HCT116 (cell line): ENCODE results near the gene AMBP. TPM values are rescaled to one million over a fixed set of nuclear protein-coding genes. Genes with fewer than 3 reads are reported as not detected.

Source experiments
- ATAC-seq: fragments of 200-7000 bp; cut with Tn5 transposase; 2 replicates; pipeline ENCODE4 v1.9.1; 2020; ENCODE audit warnings: mild to moderate bottlenecking, moderate library complexity
- BruUV-seq: library from RNA; stranded (reverse); fragments of 400-500 nt; replicated peaks from 2 replicates; lab custom pipeline; 2021; lab: Mats Ljungman, UMichigan
- CTCF ChIA-PET: fragments of 300-600 bp; sonication (Branson Sonifier 250); formaldehyde crosslinking; loops from one replicate; lab custom pipeline; 2021; ENCODE audit warnings: antibody characterized with exemption; lab: Charles Lee
- POLR2A ChIA-PET: fragments of 300-600, 350-600 bp; sonication (Branson Sonifier 250); formaldehyde crosslinking; loops from one replicate; lab custom pipeline; 2021; ENCODE audit warnings: antibody characterized with exemption; lab: Charles Lee
- RAD21 ChIA-PET, 2 experiments: fragments of 300-600 bp; sonication (Branson Sonifier 250); formaldehyde crosslinking; loops; one replicate each; lab custom pipeline; 2023; ENCODE audit warnings: low total read pairs in 2 of 2; ENCODE audit not compliant: uncharacterized antibody in 2 of 2, unreplicated experiment in 2 of 2, low non-redundant PET in 1 of 2; lab: Charles Lee
- DNase-seq: peaks from one replicate; pipeline ENCODE4 v3.0.0-alpha.2; 2010; ENCODE audit warnings: low read depth, low spot score
- H2AFZ ChIP-seq: fragments of 200-600 bp; shearing (Covaris generic), sonication (generic); 2 replicates; pipeline ENCODE4 v1.6.1; 2017; ENCODE audit warnings: low read depth, mixed run types, mixed read lengths, antibody characterized with exemption, low read length; ENCODE audit not compliant: poor library complexity, severe bottlenecking
- H3K27ac ChIP-seq: 2 replicates; pipeline ENCODE4 v1.5.1; 2012; ENCODE audit warnings: low read depth, low read length
- H3K27me3 ChIP-seq: fragments of 200-600 bp; sonication (generic); 2 replicates; pipeline ENCODE4 v1.6.1; 2016; ENCODE audit warnings: mixed run types, low read length, mixed read lengths; ENCODE audit not compliant: insufficient read depth
- H3K36me3 ChIP-seq, 2 experiments: fragments of 200-500 bp in 1 of 2; fragments of 200-600 bp in 1 of 2; sonication (Bioruptor generic) in 1 of 2; sonication (generic) in 1 of 2; 2 replicates each; pipeline versions ENCODE4 v1.5.1 to v1.6.1; 2014 to 2016; ENCODE audit warnings: low read length in 2 of 2, inconsistent platforms in 1 of 2, mixed read lengths in 1 of 2, mixed run types in 1 of 2; ENCODE audit not compliant: insufficient read depth in 2 of 2, control insufficient read depth in 1 of 2
- H3K4me1 ChIP-seq, 2 experiments: fragments of 200-600 bp in 1 of 2; sonication (generic) in 1 of 2; 2 replicates each; pipeline versions ENCODE4 v1.5.1 to v1.6.1; 2012 to 2017; ENCODE audit warnings: low read length in 2 of 2, inconsistent platforms in 1 of 2, mild to moderate bottlenecking in 1 of 2, mixed read lengths in 1 of 2, mixed run types in 1 of 2, moderate library complexity in 1 of 2; ENCODE audit not compliant: insufficient read depth in 2 of 2, control insufficient read depth in 1 of 2
- H3K4me2 ChIP-seq: fragments of 200-600 bp; sonication (generic); 2 replicates; pipeline ENCODE4 v1.6.1; 2017; ENCODE audit warnings: mixed run types, low read length, mixed read lengths
- H3K4me3 ChIP-seq, 2 experiments: fragments of 200-600 bp in 1 of 2; sonication (generic) in 1 of 2; replicated peaks in 1 of 2; 2 replicates each; pipeline ENCODE4 v1.5.1; 2011 to 2016; ENCODE audit warnings: low read length in 2 of 2, control low read depth in 1 of 2, low read depth in 1 of 2, mild to moderate bottlenecking in 1 of 2, mixed read lengths in 1 of 2, mixed run types in 1 of 2
- H3K79me2 ChIP-seq: fragments of 200-600 bp; sonication (generic); 2 replicates; pipeline ENCODE4 v1.6.1; 2017; ENCODE audit warnings: mild to moderate bottlenecking, mixed run types, low read length, moderate library complexity, mixed read lengths; ENCODE audit not compliant: insufficient read depth
- H3K9ac ChIP-seq: fragments of 200-600 bp; sonication (generic); 2 replicates; pipeline ENCODE4 v1.6.1; 2016; ENCODE audit warnings: low read length, mixed read lengths
- H3K9me2 ChIP-seq: fragments of 200-600 bp; sonication (generic), shearing (Covaris generic); 2 replicates; pipeline ENCODE4 v1.6.1; 2017; ENCODE audit warnings: mixed run types, mild to moderate bottlenecking, moderate library complexity; ENCODE audit not compliant: insufficient read depth
- H3K9me3 ChIP-seq, 2 experiments: fragments of 200-500 bp in 1 of 2; fragments of 200-600 bp in 1 of 2; sonication (Bioruptor generic) in 1 of 2; sonication (generic) in 1 of 2; 2 replicates each; pipeline ENCODE4 v1.6.1; 2014 to 2017; ENCODE audit warnings: low read length in 2 of 2, mixed read lengths in 2 of 2, inconsistent platforms in 1 of 2, low read depth in 1 of 2, mild to moderate bottlenecking in 1 of 2, mixed run types in 1 of 2, moderate library complexity in 1 of 2; ENCODE audit not compliant: control insufficient read depth in 1 of 2, insufficient read depth in 1 of 2
- H4K20me1 ChIP-seq: fragments of 200-600 bp; sonication (generic), shearing (Covaris generic); 2 replicates; pipeline ENCODE4 v1.6.1; 2017; ENCODE audit warnings: mixed run types, mild to moderate bottlenecking, moderate library complexity; ENCODE audit not compliant: insufficient read depth
- CEBPB ChIP-seq: IDR thresholded peaks from 2 replicates; pipeline ENCODE4 v1.6.1; 2012; ENCODE audit warnings: low read depth
- POLR2AphosphoS5 ChIP-seq: IDR thresholded peaks from 2 replicates; pipeline ENCODE4 v1.6.1; 2011; ENCODE audit warnings: mild to moderate bottlenecking, low read depth, low read length, moderate library complexity
- SP1 ChIP-seq: IDR thresholded peaks from 2 replicates; pipeline ENCODE4 v1.6.1; 2012; ENCODE audit warnings: low read depth
- SRF ChIP-seq: IDR thresholded peaks from 2 replicates; pipeline ENCODE4 v1.6.1; 2012; ENCODE audit warnings: low read depth
- YY1 ChIP-seq: IDR thresholded peaks from 2 replicates; pipeline ENCODE4 v1.6.1; 2011; ENCODE audit warnings: low read length, low read depth, moderate library complexity, mild to moderate bottlenecking; ENCODE audit not compliant: insufficient replicate concordance; ENCODE audit errors: extremely low read depth
- ZNF274 ChIP-seq: fragments of 200-500 bp; sonication (Bioruptor generic); IDR thresholded peaks from 2 replicates; pipeline ENCODE4 v1.6.1; 2014; ENCODE audit warnings: mild to moderate bottlenecking, low read depth, low read length, inconsistent platforms
- intact Hi-C: fragments of 100-400 bp; cut with micrococcal nuclease; formaldehyde crosslinking; loops from 2 replicates; pipeline ENCODE4 v1.10.0; 2022
- total RNA-seq: library from RNA; stranded (reverse); gene quantifications from one replicate; pipeline ENCODE4 v1.2.1, GENCODE V29; 2021; ENCODE audit not compliant: unreplicated experiment
- TF ChIP-seq, protein P1 (sequence below): IDR thresholded peaks from 2 replicates; pipeline ENCODE4 v1.6.1; 2012; ENCODE audit warnings: low read depth
- TF ChIP-seq, protein P2 (sequence below): IDR thresholded peaks from 2 replicates; pipeline ENCODE4 v1.6.1; 2012
- TF ChIP-seq, protein P3 (sequence below), 3 experiments: fragments of 200-600 bp in 1 of 3; sonication (generic) in 1 of 3; IDR thresholded peaks in 2 of 3; conservative IDR thresholded peaks in 1 of 3; 2 replicates each; pipeline ENCODE4 v1.5.1; 2012 to 2017; ENCODE audit warnings: low read depth in 2 of 3, low read length in 2 of 3, antibody characterized with exemption in 1 of 3, borderline replicate concordance in 1 of 3, control low read depth in 1 of 3, mild to moderate bottlenecking in 1 of 3, mixed read lengths in 1 of 3, mixed run types in 1 of 3, moderate library complexity in 1 of 3; ENCODE audit not compliant: insufficient read depth in 1 of 3

AMBP gene
- total RNA-seq, 1 experiment from 2014 or later, result 1.9 TPM

DNA sequence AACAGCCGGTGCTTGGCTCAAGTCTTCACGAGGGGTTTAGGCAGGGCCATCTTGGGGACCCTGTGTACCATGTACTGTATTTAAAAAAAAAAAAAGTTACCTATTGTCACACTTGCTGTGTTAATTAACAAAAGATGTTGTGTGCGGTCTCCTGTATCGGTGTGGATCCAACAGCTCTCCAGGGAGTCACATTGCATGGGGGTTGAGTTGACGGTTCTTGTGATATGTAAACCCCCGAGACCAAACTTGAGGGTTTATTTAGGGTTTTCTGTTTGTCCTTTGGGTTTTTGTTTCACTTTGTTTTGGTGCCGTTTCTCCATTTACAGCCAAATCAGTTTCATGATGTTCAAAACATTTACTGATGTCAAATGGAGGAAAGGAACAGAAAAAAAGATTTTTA lies 22.2 kb downstream of the AMBP start:
- no peak overlapping the region for H3K4me2 ChIP-seq
- H3K79me2 ChIP-seq, result no peaks in the 10 kb centered on the region
- RAD21 ChIA-PET, result no interaction called here
- H3K4me1 ChIP-seq, result no peaks in the 10 kb centered on the region
- no peaks in the 10 kb centered on the region for H3K36me3 ChIP-seq
- no peak overlapping the region for H3K9ac ChIP-seq
- no peaks in the 10 kb centered on the region for H3K9me3 ChIP-seq
- TF ChIP-seq, protein P1, sequence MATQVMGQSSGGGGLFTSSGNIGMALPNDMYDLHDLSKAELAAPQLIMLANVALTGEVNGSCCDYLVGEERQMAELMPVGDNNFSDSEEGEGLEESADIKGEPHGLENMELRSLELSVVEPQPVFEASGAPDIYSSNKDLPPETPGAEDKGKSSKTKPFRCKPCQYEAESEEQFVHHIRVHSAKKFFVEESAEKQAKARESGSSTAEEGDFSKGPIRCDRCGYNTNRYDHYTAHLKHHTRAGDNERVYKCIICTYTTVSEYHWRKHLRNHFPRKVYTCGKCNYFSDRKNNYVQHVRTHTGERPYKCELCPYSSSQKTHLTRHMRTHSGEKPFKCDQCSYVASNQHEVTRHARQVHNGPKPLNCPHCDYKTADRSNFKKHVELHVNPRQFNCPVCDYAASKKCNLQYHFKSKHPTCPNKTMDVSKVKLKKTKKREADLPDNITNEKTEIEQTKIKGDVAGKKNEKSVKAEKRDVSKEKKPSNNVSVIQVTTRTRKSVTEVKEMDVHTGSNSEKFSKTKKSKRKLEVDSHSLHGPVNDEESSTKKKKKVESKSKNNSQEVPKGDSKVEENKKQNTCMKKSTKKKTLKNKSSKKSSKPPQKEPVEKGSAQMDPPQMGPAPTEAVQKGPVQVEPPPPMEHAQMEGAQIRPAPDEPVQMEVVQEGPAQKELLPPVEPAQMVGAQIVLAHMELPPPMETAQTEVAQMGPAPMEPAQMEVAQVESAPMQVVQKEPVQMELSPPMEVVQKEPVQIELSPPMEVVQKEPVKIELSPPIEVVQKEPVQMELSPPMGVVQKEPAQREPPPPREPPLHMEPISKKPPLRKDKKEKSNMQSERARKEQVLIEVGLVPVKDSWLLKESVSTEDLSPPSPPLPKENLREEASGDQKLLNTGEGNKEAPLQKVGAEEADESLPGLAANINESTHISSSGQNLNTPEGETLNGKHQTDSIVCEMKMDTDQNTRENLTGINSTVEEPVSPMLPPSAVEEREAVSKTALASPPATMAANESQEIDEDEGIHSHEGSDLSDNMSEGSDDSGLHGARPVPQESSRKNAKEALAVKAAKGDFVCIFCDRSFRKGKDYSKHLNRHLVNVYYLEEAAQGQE, result no peak
- no peak for TF ChIP-seq POLR2AphosphoS5
- TF ChIP-seq YY1, result no peak
- no peak for TF ChIP-seq CEBPB
- TF ChIP-seq, protein P2, sequence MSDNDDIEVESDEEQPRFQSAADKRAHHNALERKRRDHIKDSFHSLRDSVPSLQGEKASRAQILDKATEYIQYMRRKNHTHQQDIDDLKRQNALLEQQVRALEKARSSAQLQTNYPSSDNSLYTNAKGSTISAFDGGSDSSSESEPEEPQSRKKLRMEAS, result no peak
- no peak for TF ChIP-seq ZNF274
- TF ChIP-seq, protein P3, sequence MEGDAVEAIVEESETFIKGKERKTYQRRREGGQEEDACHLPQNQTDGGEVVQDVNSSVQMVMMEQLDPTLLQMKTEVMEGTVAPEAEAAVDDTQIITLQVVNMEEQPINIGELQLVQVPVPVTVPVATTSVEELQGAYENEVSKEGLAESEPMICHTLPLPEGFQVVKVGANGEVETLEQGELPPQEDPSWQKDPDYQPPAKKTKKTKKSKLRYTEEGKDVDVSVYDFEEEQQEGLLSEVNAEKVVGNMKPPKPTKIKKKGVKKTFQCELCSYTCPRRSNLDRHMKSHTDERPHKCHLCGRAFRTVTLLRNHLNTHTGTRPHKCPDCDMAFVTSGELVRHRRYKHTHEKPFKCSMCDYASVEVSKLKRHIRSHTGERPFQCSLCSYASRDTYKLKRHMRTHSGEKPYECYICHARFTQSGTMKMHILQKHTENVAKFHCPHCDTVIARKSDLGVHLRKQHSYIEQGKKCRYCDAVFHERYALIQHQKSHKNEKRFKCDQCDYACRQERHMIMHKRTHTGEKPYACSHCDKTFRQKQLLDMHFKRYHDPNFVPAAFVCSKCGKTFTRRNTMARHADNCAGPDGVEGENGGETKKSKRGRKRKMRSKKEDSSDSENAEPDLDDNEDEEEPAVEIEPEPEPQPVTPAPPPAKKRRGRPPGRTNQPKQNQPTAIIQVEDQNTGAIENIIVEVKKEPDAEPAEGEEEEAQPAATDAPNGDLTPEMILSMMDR (IDR thresholded peaks at IDR 0.05 in 2 of 3, conservative IDR thresholded peaks at IDR 0.05 in 1 of 3; ENCODE audit: borderline replicate concordance in 1 of 3, insufficient read depth in 1 of 3, low read depth in 2 of 3, low read length in 2 of 3), result no peak
- no peak for TF ChIP-seq SP1
- no peak for TF ChIP-seq SRF
- TF ChIP-seq, all 23 proteins: peak for 0
- no peaks in the 10 kb centered on the region for H4K20me1 ChIP-seq
- BruUV-seq, result no TSS peak
- intact Hi-C loops, result no loop called here
- H3K27me3 ChIP-seq, result no peaks in the 10 kb centered on the region
- H3K27ac ChIP-seq, result no peak overlapping the region
- no peak for ATAC-seq
- no peak overlapping the region for H2AFZ ChIP-seq
- H3K9me2 ChIP-seq, result no peaks in the 10 kb centered on the region
- POLR2A ChIA-PET, result no interaction called here
- H3K4me3 ChIP-seq, result no peak overlapping the region
- DNase-seq, result no peak
- CTCF ChIA-PET, result no interaction called here
